Mucosa of rectum (tissue), 2 donors: ENCODE results near the gene PAQR9.

Experiments
- H3K27ac ChIP-seq, 2 donors: one replicate each; pipeline ENCODE4 v1.7.0; 2013; ENCODE audit warnings: inconsistent platforms in 2 of 2, low read depth in 2 of 2, low read length in 2 of 2
- H3K27me3 ChIP-seq, 2 donors: one replicate each; pipeline ENCODE4 v1.7.0; 2013; ENCODE audit warnings: low read length in 2 of 2; ENCODE audit not compliant: control insufficient read depth in 2 of 2, insufficient read depth in 2 of 2
- H3K36me3 ChIP-seq, 2 donors: one replicate each; pipeline ENCODE4 v1.7.0; 2013; ENCODE audit warnings: low read length in 2 of 2; ENCODE audit not compliant: control insufficient read depth in 2 of 2, insufficient read depth in 2 of 2
- H3K4me1 ChIP-seq, 2 donors: one replicate each; pipeline ENCODE4 v1.7.0; 2013; ENCODE audit warnings: low read length in 2 of 2, mild to moderate bottlenecking in 1 of 2; ENCODE audit not compliant: control insufficient read depth in 2 of 2, insufficient read depth in 2 of 2
- H3K4me3 ChIP-seq, 2 donors: one replicate each; pipeline ENCODE4 v1.7.0; 2013; ENCODE audit warnings: low read length in 2 of 2
- H3K9ac ChIP-seq, 2 donors: one replicate each; pipeline ENCODE4 v1.7.0; 2013; ENCODE audit warnings: low read length in 2 of 2, low read depth in 1 of 2, mild to moderate bottlenecking in 1 of 2
- H3K9me3 ChIP-seq, 2 donors: one replicate each; pipeline ENCODE4 v1.7.0; 2013; ENCODE audit warnings: low read length in 2 of 2; ENCODE audit not compliant: control insufficient read depth in 2 of 2
- donor health status: healthy.
- donor health status: Normal muscosa, but diverticular disease.

PAQR9 gene, protein sequence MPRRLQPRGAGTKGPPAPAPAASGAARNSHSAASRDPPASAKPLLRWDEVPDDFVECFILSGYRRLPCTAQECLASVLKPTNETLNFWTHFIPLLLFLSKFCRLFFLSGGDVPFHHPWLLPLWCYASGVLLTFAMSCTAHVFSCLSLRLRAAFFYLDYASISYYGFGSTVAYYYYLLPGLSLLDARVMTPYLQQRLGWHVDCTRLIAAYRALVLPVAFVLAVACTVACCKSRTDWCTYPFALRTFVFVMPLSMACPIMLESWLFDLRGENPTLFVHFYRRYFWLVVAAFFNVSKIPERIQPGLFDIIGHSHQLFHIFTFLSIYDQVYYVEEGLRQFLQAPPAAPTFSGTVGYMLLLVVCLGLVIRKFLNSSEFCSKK

DNA sequence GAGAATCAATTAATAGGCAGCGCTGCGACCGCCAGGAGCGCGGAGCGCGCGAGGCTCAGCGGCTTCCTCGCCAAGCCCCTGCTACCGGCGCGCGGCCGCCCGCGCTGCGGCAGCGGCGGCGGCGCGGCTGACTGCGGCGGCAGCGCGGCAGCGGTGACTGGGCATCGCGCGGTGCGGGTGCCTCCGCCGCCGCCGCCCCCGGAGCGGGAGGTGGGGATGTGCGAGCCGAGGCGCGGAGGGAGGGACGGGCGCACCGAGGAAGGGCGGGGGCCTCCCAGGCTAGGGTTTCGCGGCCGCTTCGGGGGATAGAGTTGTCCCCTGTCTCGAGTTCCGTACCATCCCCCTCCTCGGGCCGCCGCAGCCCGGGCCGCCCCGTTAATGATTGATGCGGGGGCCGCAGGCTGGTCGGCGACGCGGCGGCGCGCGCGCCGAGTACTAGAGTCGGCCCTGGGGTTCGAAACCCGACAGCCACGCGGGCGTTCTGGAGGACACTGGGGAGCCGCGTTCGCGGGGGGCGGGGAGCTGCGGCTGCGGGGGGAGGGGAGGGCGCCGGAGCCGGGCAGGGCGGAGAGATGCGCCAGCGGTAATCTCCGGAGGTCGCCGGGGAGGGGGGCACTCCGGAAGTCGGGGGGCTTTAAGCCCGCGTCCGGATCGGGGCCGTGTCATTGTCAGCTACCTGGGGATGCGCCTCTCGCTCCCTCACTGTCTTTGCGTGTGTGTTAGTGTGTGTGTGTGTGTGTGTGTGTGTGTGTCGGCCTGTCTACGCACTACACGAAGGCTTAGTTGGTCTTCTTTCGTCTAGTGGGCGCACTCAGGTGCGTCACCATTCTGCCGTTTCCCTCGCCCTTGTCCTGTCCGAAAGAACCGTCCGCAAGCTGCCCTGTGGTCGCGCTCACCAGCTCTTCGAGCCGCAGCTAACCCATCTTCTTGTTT, at the start of gene PAQR9:
TSS of gene PAQR9 (minus strand) at position 159 of the 933 bp plus-strand sequence. CDS start 338 bp downstream, outside the sequence.
- Histone ChIP-seq H3K27ac (no peak within 1 kb of the TSS), H3K9ac (no peak within 1 kb of the TSS), H3K27me3 (peaks cover 26 to 44% of the 10 kb centered on the region in 2 donors)

DNA sequence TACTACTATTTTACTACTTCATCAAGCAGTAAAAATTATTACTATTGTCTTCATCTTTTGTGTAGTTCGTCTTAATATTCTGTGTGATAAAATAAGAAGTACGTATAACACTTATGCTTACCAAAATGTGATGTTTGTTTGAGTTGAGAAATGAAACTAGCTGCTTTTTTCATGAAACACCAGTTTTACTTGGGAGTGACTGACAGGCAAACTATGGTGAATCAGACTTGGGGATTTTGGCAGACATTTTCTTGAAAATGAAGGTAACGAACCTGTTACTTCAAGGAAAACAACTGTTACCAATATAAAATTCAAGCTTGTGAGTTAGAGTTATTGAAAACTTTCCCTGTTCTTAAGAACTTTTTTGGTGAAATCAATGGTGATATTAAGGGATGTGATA, 48.2 kb upstream of the PAQR9 start:
- H3K9ac ChIP-seq: no peak overlapping the region
- peaks cover 11 to 15% of the 10 kb centered on the region in 2 donors for H3K36me3 ChIP-seq
- H3K27ac ChIP-seq: no peak overlapping the region
- no peaks in the 10 kb centered on the region for H3K4me1 ChIP-seq
- no peaks in the 10 kb centered on the region for H3K9me3 ChIP-seq
- no peaks in the 10 kb centered on the region for H3K27me3 ChIP-seq
- no peak overlapping the region for H3K4me3 ChIP-seq

More for the DNA sequence above, at the start of gene PAQR9:
- Histone ChIP-seq H3K4me1 (peaks cover 2% of the 10 kb centered on the region in 2 donors), H3K4me3 (peak within 1 kb of the TSS; percentile 35 to 37), H3K9me3 (no peaks in the 10 kb centered on the region), H3K36me3 (no peaks in the 10 kb centered on the region)

DNA sequence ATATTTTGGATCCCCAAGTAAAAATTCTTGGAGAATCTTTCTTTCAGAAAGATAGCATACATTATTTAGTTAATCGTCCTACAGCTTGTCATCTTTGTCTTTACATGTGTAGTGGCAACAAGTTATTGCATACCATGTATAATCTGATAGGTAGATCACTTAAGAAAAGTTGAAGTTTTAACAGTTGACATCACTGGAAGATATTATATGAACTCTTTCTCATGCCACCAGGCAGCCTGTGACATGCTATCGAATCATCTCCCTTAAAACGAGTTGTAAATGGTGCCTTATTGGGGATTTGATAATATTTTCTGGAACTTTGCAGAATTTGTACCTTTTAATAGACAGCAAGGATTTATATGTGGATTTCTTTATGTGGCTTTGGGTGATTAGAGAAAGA, 46.5 kb upstream of the PAQR9 start:
- Histone ChIP-seq H3K4me1 (no peaks in the 10 kb centered on the region), H3K36me3 (peaks cover 6 to 11% of the 10 kb centered on the region in 2 donors)

DNA sequence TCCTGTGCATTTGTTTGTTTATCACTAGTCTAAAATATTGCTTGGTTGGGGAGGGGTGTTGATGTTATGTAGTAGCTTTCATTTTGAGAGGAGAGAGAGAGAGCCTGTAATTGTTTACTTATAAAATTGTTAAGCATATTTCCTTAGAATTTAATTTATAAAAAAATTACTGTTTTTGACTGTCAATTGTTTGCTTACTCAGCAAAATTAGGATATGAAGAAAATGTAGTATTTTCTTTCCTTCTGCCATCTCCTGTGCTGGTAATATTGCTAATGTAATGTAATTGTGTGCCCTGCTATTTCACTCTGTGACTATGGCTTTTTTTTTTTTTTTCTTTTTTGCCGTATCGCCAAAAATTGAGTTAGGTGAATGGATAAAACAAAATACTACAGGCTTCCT, 41.3 kb upstream of the PAQR9 start:
- no peak overlapping the region for H3K4me3 ChIP-seq
- H3K4me1 ChIP-seq: peaks cover 4 to 15% of the 10 kb centered on the region in 2 donors
- no peak overlapping the region for H3K27ac ChIP-seq

More for the DNA sequence above, 46.5 kb upstream of the PAQR9 start:
- no peak overlapping the region for H3K4me3 ChIP-seq
- no peaks in the 10 kb centered on the region for H3K9me3 ChIP-seq
- no peak overlapping the region for H3K9ac ChIP-seq
- H3K27ac ChIP-seq: no peak overlapping the region
- H3K27me3 ChIP-seq: no peaks in the 10 kb centered on the region

DNA sequence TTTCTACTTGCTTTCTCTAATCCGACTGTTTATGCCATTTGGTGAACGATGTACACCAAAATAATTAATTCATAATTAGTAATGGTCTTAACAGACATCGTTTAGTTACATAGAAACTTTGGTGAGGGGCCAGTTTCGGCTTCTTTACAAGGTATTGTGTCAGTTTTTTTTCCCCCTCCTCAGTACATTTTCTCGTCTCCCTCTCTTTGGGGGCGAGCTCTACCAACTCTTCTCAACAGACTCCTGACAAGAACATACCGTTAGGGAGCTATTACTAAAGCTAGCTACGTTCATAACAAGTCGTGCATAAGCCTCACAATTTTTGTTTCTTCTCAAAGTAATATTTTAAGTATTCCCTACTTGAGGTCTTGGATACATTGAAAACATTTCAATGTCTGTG, 39.3 kb upstream of the PAQR9 start:
- Histone ChIP-seq H3K27ac (no peak overlapping the region), H3K27me3 (no peaks in the 10 kb centered on the region), H3K9me3 (no peaks in the 10 kb centered on the region), H3K4me3 (peak overlapping the region; percentile 78 to 94), H3K36me3 (no peaks in the 10 kb centered on the region), H3K9ac (peak overlapping the region; percentile 90 to 97), H3K4me1 (peaks cover 4 to 15% of the 10 kb centered on the region in 2 donors)

More for the DNA sequence above, 41.3 kb upstream of the PAQR9 start:
- Histone ChIP-seq H3K9me3 (no peaks in the 10 kb centered on the region), H3K36me3 (no peaks in the 10 kb centered on the region), H3K27me3 (no peaks in the 10 kb centered on the region), H3K9ac (no peak overlapping the region)

DNA sequence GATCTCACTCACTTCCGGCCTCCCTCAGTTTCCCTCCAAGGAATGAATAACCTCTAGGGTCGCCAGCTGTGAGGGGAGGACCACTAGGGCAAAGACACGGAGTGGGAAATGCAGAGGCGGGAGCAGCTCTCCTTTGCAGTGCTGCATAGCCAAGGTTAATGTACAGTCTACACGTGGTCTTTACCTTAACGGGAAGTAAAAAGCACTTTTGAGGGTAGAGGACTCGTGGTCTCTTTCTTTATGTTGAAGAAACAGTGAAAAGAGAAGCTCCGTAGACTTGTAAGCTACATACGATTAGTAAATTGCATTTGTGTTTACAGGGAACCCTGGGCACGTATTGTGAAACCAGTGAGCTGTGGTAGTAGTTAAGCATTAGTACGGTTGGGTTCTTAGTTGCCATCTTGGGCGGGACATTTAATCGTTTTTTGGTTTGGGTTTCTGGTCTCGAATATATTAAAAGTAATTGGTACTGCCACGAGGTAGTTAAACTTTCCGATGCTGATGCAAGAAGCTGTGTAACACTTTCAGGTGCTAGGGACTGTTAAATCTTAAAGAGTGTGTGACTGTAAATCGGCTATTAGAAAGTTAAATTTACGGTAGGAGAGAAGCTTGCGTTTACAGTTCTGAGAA, 38.7 kb upstream of the PAQR9 start:
- Histone ChIP-seq H3K9me3 (no peaks in the 10 kb centered on the region), H3K27ac (peak overlapping the region; percentile 80 to 92), H3K36me3 (no peaks in the 10 kb centered on the region), H3K4me3 (peak overlapping the region; percentile 78 to 94), H3K9ac (peak overlapping the region; percentile 90 to 97), H3K27me3 (no peaks in the 10 kb centered on the region), H3K4me1 (peaks cover 4 to 15% of the 10 kb centered on the region in 2 donors)

DNA sequence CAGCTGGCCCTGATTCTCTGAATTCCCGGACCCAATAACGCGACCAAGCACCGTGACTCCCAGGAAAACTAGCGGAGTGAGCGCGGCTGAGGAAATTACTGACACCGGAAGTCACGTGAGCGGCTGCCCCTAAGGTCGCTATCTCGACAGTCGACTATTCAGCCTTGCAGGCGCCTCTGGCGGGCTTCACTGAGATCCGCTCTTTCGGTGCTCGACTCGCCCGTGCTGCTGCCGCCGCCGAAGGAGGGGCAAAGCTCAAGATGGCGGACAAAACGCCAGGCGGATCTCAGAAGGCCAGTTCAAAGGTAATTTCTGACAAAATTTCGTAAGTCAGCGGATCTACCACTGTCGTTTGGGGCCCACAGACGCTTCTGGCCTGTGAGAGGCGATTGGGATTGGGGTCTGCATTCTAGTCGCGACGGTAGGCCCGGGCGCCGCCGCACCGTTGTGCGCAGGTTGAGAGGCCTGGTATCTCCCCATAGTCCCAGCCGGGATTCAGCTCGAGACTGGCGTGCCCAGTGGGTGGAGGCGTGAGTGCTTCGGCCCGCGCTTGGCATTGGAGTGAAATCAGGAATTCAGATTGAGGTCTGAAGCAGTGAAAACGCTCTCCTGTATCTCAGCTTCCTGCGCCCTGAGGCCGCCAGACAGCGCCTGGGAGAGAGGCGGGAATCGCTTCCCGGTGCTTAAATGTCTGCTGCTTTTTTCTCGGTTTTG, 38.1 kb upstream of the PAQR9 start, which contains the start of gene U2SURP:
TSS of gene U2SURP (plus strand) at position 202 of the 714 bp plus-strand sequence. CDS start at position 261, 59 bp downstream.
- Histone ChIP-seq H3K4me1 (peaks cover 4 to 15% of the 10 kb centered on the region in 2 donors), H3K9me3 (no peaks in the 10 kb centered on the region), H3K36me3 (no peaks in the 10 kb centered on the region), H3K4me3 (peak within 1 kb of the TSS; percentile 78 to 94), H3K27ac (peak within 1 kb of the TSS; percentile 80 to 92), H3K27me3 (no peaks in the 10 kb centered on the region), H3K9ac (peak within 1 kb of the TSS; percentile 90 to 97)

DNA sequence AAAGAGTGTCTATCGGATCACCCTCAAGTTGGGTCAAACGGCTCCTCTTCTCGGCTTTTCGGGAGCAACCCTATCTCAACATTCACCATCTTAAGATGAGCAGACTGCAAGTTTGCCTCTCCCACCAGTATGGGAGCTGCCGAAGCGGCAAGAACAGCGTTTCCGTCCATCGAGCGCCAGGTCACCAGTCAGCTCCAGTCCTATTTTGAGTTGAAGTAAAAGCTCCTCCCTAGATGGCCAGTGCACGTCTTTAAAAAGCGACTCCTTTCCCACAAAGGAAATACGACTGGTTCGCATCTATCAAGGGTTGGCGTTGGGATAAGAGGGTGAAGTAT, 37.5 kb upstream of the PAQR9 start:
- H3K36me3 ChIP-seq: no peaks in the 10 kb centered on the region
- peak overlapping the region; percentile 78 to 94 for H3K4me3 ChIP-seq
- H3K9me3 ChIP-seq: no peaks in the 10 kb centered on the region
- H3K4me1 ChIP-seq: peaks cover 4 to 15% of the 10 kb centered on the region in 2 donors
- H3K27ac ChIP-seq: peak overlapping the region; percentile 80 to 92
- H3K27me3 ChIP-seq: no peaks in the 10 kb centered on the region
- peak overlapping the region; percentile 90 to 97 for H3K9ac ChIP-seq

DNA sequence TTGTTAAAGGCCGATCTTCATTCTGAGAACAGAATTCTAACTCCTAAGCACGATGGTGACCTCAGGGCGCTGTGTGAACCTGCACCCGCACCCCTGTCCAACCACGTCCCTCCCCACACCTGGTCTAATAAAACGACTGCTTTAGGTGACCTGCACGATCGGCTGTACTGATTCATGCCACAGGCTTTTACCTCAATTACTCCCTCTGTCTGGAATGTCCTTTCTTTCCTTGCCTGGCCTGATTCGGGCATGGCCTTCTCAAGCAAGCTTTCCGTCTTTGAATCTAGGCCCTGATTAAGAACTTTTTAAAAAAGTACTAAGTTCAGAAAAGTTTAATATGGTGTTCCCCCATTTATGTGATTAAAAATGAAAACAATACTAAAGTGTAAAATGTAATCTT, 37.1 kb upstream of the PAQR9 start:
- Histone ChIP-seq H3K9ac (peak overlapping the region; percentile 90 to 97), H3K9me3 (no peaks in the 10 kb centered on the region), H3K36me3 (no peaks in the 10 kb centered on the region), H3K4me1 (peaks cover 4 to 15% of the 10 kb centered on the region in 2 donors), H3K27ac (peak overlapping the region; percentile 80 to 92), H3K27me3 (no peaks in the 10 kb centered on the region), H3K4me3 (peak overlapping the region; percentile 78 to 94)
